ENCODE data around the gene SLC25A28. TPM values are rescaled to one million over a fixed set of nuclear protein-coding genes. Genes with fewer than 3 reads are reported as not detected.
A peak's percentile ranks its signal among the peaks of the same experiment; 100 is the strongest.

The SLC25A28 gene
- total and polyA plus RNA-seq, 2 donors (not counting 1 experiment from before 2014, with no cell fraction given) = 96.4 to 224 TPM

- POLR2A ChIA-PET = no interaction called here
- Mint-ChIP-seq H3K4me3 (no peak overlapping the region), H3K27ac (no peak overlapping the region), H3K9me3 (ENCODE audit: insufficient read depth) (no peaks in the 10 kb centered on the region), H3K27me3 (no peaks in the 10 kb centered on the region), H3K4me1 (peaks cover 27% of the 10 kb centered on the region)
- H3K27ac ChIP-seq (ENCODE audit: low read length in 2 of 2) = no peak overlapping the region
- H3K79me2 ChIP-seq (ENCODE audit: control insufficient read depth, insufficient read depth, low read length) = no peaks in the 10 kb centered on the region
- intact Hi-C loops (cut with micrococcal nuclease) = no loop called here
- H3K27me3 ChIP-seq (replicated peaks in 1 of 4; ENCODE audit: control extremely low read depth in 1 of 4, control insufficient read depth in 3 of 4, insufficient read depth in 4 of 4, low read length in 3 of 4) = no peaks in the 10 kb centered on the region
- CTCF ChIA-PET = interaction anchor here (0.7 to 3.7 kb wide), 4 partner anchors 9 to 56 kb away, joined by 3 to 8 read pairs (median 4); no protein-coding TSS in a partner anchor
- ATAC-seq (ENCODE audit: low read depth) = no peak
- no CpG with 5 or more reads among the region's 1 CpG for WGBS (ENCODE audit: insufficient coverage)
- TF ChIP-seq CTCF (IDR thresholded peaks at IDR 0.05) (no peak), EZH2 (IDR thresholded peaks at IDR 0.05; ENCODE audit: borderline replicate concordance, insufficient read depth, low read depth, low read length, poor library complexity, severe bottlenecking) (no peak)
- H3K9ac ChIP-seq (ENCODE audit: low read length) = no peak overlapping the region
- peaks cover 0 to 2% of the 10 kb centered on the region in 2 experiments for H3K36me3 ChIP-seq (replicated peaks in 1 of 2; ENCODE audit: control extremely low read depth in 1 of 2, control insufficient read depth in 1 of 2, extremely low read depth in 1 of 2, insufficient read depth in 2 of 2, low read length in 1 of 2)
- no peak overlapping the region for H3K4me3 ChIP-seq (ENCODE audit: control extremely low read depth in 1 of 5, extremely low read depth in 1 of 5, insufficient read depth in 1 of 5, low read depth in 2 of 5, low read length in 4 of 5)
- no peaks in the 10 kb centered on the region for H4K20me1 ChIP-seq (ENCODE audit: control insufficient read depth, insufficient read depth, low read length, poor library complexity, severe bottlenecking)
- no peak overlapping the region for H3K4me2 ChIP-seq (replicated peaks; ENCODE audit: low read depth, low read length, poor library complexity, severe bottlenecking)
- DNase-seq = no peak
- peaks cover 12 to 22% of the 10 kb centered on the region in 2 donors for H3K4me1 ChIP-seq (ENCODE audit: control insufficient read depth in 2 of 2, insufficient read depth in 2 of 2, low read length in 2 of 2)
- H3K9me3 ChIP-seq (ENCODE audit: control extremely low read depth in 1 of 3, control insufficient read depth in 2 of 3, insufficient read depth in 1 of 3, low read length in 2 of 3) = no peaks in the 10 kb centered on the region
- H2AFZ ChIP-seq (ENCODE audit: insufficient read depth, low read depth, low read length, poor library complexity, severe bottlenecking) = no peak overlapping the region
Measured at GRCh38 chr10:99604862-99605261, 15.4 kb downstream of the SLC25A28 start.

- H3K79me2 ChIP-seq (ENCODE audit: control insufficient read depth, insufficient read depth, low read length) = no peaks in the 10 kb centered on the region
- peaks cover 13 to 21% of the 10 kb centered on the region in 2 donors for H3K4me1 ChIP-seq (ENCODE audit: control insufficient read depth in 2 of 2, insufficient read depth in 2 of 2, low read length in 2 of 2)
- H3K4me3 ChIP-seq (ENCODE audit: control extremely low read depth in 1 of 5, extremely low read depth in 1 of 5, insufficient read depth in 1 of 5, low read depth in 2 of 5, low read length in 4 of 5) = no peak overlapping the region
- H3K9ac ChIP-seq (ENCODE audit: low read length) = no peak overlapping the region
- DNase-seq = no peak
- no peaks in the 10 kb centered on the region for H4K20me1 ChIP-seq (ENCODE audit: control insufficient read depth, insufficient read depth, low read length, poor library complexity, severe bottlenecking)
- H3K4me2 ChIP-seq (replicated peaks; ENCODE audit: low read depth, low read length, poor library complexity, severe bottlenecking) = no peak overlapping the region
- H3K27ac ChIP-seq (ENCODE audit: low read length in 2 of 2) = no peak overlapping the region
- H3K36me3 ChIP-seq (replicated peaks in 1 of 2; ENCODE audit: control extremely low read depth in 1 of 2, control insufficient read depth in 1 of 2, extremely low read depth in 1 of 2, insufficient read depth in 2 of 2, low read length in 1 of 2) = no peaks in the 10 kb centered on the region
- Mint-ChIP-seq H3K27ac (no peak overlapping the region), H3K9me3 (ENCODE audit: insufficient read depth) (no peaks in the 10 kb centered on the region), H3K27me3 (no peaks in the 10 kb centered on the region), H3K4me1 (peaks cover 23% of the 10 kb centered on the region), H3K4me3 (no peak overlapping the region)
- ChIA-PET POLR2A (no interaction called here), CTCF (interaction anchor here (1.4 to 3.1 kb wide), 3 partner anchors 13 to 39 kb away, joined by 3 to 14 read pairs (median 7); no protein-coding TSS in a partner anchor)
- no peaks in the 10 kb centered on the region for H3K9me3 ChIP-seq (ENCODE audit: control extremely low read depth in 1 of 3, control insufficient read depth in 2 of 3, insufficient read depth in 1 of 3, low read length in 2 of 3)
- no peak for ATAC-seq (ENCODE audit: low read depth)
- WGBS (ENCODE audit: insufficient coverage) = 92% methylated on average over 7 of the region's 8 CpGs
- peak overlapping the region; percentile 38 for H2AFZ ChIP-seq (ENCODE audit: insufficient read depth, low read depth, low read length, poor library complexity, severe bottlenecking)
- intact Hi-C loops (cut with micrococcal nuclease) = no loop called here
- TF ChIP-seq CTCF (IDR thresholded peaks at IDR 0.05) = no peak
- no peak for TF ChIP-seq EZH2 (IDR thresholded peaks at IDR 0.05; ENCODE audit: borderline replicate concordance, insufficient read depth, low read depth, low read length, poor library complexity, severe bottlenecking)
- no peaks in the 10 kb centered on the region for H3K27me3 ChIP-seq (replicated peaks in 1 of 4; ENCODE audit: control extremely low read depth in 1 of 4, control insufficient read depth in 3 of 4, insufficient read depth in 4 of 4, low read length in 3 of 4)
Measured at GRCh38 chr10:99598781-99599509, 21.3 kb downstream of the SLC25A28 start.
